ENCODE results near the gene KHK.

The KHK gene

DNA sequence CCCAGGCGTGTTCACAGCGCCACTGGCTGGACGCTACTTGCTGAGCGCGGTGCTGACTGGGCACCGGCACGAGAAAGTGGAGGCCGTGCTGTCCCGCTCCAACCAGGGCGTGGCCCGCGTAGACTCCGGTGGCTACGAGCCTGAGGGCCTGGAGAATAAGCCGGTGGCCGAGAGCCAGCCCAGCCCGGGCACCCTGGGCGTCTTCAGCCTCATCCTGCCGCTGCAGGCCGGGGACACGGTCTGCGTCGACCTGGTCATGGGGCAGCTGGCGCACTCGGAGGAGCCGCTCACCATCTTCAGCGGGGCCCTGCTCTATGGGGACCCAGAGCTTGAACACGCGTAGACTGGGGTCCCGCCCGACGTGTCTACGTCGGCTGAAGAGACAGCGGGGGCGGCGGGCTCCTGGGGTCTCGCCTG is 891 bp upstream of the KHK start (continued):
- TF ChIP-seq PATZ1 (tag by site-specific recombination; IDR thresholded peaks at IDR 0.05) (0 out of 2 replicates have a peak, but pooled peaks have one; percentile 37), ZNF580 (tag by site-specific recombination; IDR thresholded peaks at IDR 0.05) (no peak), ZNF626 (tag by site-specific recombination; IDR thresholded peaks at IDR 0.05) (no peak), ZNF2 (tag by site-specific recombination; IDR thresholded peaks at IDR 0.05) (peak; percentile 63; the same call in 1 of the 2 replicates), ZIC2 (tag by site-specific recombination; IDR thresholded peaks at IDR 0.05) (0 out of 2 replicates have a peak, but pooled peaks have one; percentile 14), BCL11B (tag by site-specific recombination; IDR thresholded peaks at IDR 0.05; ENCODE audit: low read depth) (no peak), RBAK (tag by site-specific recombination; IDR thresholded peaks at IDR 0.05) (no peak), YY2 (tag by site-specific recombination; IDR thresholded peaks at IDR 0.05) (no peak), MEIS1 (CRISPR knock-in tag; IDR thresholded peaks at IDR 0.05; ENCODE audit: borderline replicate concordance) (no peak), ZNF302 (tag by site-specific recombination; IDR thresholded peaks at IDR 0.05; ENCODE audit: low read depth) (no peak), ZNF792 (tag by site-specific recombination; IDR thresholded peaks at IDR 0.05) (no peak), HOXD13 (CRISPR knock-in tag; IDR thresholded peaks at IDR 0.05; ENCODE audit: borderline replicate concordance) (no peak), ZNF132 (tag by site-specific recombination; IDR thresholded peaks at IDR 0.05; ENCODE audit: borderline replicate concordance) (no peak), ZBTB26 (tag by site-specific recombination; optimal IDR thresholded peaks at IDR 0.05) (peak; percentile 62), ZNF561 (tag by site-specific recombination; IDR thresholded peaks at IDR 0.05; ENCODE audit: borderline replicate concordance) (no peak), ZNF529 (tag by site-specific recombination; IDR thresholded peaks at IDR 0.05; ENCODE audit: insufficient replicate concordance) (no peak), ZNF501 (tag by site-specific recombination; IDR thresholded peaks at IDR 0.05) (0 out of 2 replicates have a peak, but pooled peaks have one; percentile 27), PBX3 (CRISPR knock-in tag; IDR thresholded peaks at IDR 0.05) (no peak; the same call in 1 of the 2 replicates), ZNF416 (tag by site-specific recombination; IDR thresholded peaks at IDR 0.05) (no peak), HOXA7 (CRISPR knock-in tag; IDR thresholded peaks at IDR 0.05; ENCODE audit: borderline replicate concordance) (no peak), ZNF555 (tag by site-specific recombination; conservative IDR thresholded peaks at IDR 0.05) (no peak), PRDM1 (tag by site-specific recombination; IDR thresholded peaks at IDR 0.05) (no peak), ZNF19 (tag by site-specific recombination; IDR thresholded peaks at IDR 0.05; ENCODE audit: low read depth) (no peak), ZNF610 (tag by site-specific recombination; IDR thresholded peaks at IDR 0.05; ENCODE audit: borderline replicate concordance) (no peak), ZFHX2 (tag by site-specific recombination; conservative IDR thresholded peaks at IDR 0.05) (no peak), ZNF202 (tag by site-specific recombination; IDR thresholded peaks at IDR 0.05; ENCODE audit: borderline replicate concordance) (no peak), BCL11A (tag by site-specific recombination; IDR thresholded peaks at IDR 0.05; ENCODE audit: low read depth) (no peak), ATF2 (tag by site-specific recombination; IDR thresholded peaks at IDR 0.05; ENCODE audit: low read depth) (no peak)
- TF ChIP-seq, protein P1, sequence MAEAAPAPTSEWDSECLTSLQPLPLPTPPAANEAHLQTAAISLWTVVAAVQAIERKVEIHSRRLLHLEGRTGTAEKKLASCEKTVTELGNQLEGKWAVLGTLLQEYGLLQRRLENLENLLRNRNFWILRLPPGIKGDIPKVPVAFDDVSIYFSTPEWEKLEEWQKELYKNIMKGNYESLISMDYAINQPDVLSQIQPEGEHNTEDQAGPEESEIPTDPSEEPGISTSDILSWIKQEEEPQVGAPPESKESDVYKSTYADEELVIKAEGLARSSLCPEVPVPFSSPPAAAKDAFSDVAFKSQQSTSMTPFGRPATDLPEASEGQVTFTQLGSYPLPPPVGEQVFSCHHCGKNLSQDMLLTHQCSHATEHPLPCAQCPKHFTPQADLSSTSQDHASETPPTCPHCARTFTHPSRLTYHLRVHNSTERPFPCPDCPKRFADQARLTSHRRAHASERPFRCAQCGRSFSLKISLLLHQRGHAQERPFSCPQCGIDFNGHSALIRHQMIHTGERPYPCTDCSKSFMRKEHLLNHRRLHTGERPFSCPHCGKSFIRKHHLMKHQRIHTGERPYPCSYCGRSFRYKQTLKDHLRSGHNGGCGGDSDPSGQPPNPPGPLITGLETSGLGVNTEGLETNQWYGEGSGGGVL (tag by site-specific recombination; IDR thresholded peaks at IDR 0.05) = no peak
- TF ChIP-seq, protein P2, sequence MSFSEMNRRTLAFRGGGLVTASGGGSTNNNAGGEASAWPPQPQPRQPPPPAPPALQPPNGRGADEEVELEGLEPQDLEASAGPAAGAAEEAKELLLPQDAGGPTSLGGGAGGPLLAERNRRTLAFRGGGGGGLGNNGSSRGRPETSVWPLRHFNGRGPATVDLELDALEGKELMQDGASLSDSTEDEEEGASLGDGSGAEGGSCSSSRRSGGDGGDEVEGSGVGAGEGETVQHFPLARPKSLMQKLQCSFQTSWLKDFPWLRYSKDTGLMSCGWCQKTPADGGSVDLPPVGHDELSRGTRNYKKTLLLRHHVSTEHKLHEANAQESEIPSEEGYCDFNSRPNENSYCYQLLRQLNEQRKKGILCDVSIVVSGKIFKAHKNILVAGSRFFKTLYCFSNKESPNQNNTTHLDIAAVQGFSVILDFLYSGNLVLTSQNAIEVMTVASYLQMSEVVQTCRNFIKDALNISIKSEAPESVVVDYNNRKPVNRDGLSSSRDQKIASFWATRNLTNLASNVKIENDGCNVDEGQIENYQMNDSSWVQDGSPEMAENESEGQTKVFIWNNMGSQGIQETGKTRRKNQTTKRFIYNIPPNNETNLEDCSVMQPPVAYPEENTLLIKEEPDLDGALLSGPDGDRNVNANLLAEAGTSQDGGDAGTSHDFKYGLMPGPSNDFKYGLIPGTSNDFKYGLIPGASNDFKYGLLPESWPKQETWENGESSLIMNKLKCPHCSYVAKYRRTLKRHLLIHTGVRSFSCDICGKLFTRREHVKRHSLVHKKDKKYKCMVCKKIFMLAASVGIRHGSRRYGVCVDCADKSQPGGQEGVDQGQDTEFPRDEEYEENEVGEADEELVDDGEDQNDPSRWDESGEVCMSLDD (tag by site-specific recombination; IDR thresholded peaks at IDR 0.05) = no peak; the same call in 1 of the 2 replicates
